Aorta (tissue), 5 donors: ENCODE data around the gene USP10. TPM values are rescaled to one million over a fixed set of nuclear protein-coding genes. Genes with fewer than 3 reads are reported as not detected.
A peak's percentile ranks its signal among the peaks of the same experiment; 100 is the strongest.

Experiments used
- ATAC-seq: fragments of 200-7000 bp; cut with Tn5 transposase; one replicate; pipeline ENCODE4 v1.9.1; 2022; ENCODE audit warnings: moderate library complexity; ENCODE audit not compliant: low FRiP score
- DNase-seq, 2 donors: peaks; one replicate each; pipeline ENCODE4 v3.0.0-alpha.2; 2020
- H3K27ac ChIP-seq, 2 donors: one replicate each; pipeline ENCODE4 v1.5.1; 2013; ENCODE audit warnings: low read length in 2 of 2, mild to moderate bottlenecking in 2 of 2, moderate library complexity in 2 of 2, control low read depth in 1 of 2, inconsistent platforms in 1 of 2, low read depth in 1 of 2
- H3K27me3 ChIP-seq, 2 donors: one replicate each; pipeline ENCODE4 v1.6.1; 2013; ENCODE audit warnings: control low read depth in 1 of 2, low read length in 1 of 2, mild to moderate bottlenecking in 1 of 2, moderate library complexity in 1 of 2; ENCODE audit not compliant: insufficient read depth in 2 of 2, control insufficient read depth in 1 of 2
- H3K36me3 ChIP-seq, 2 donors: one replicate each; pipeline ENCODE4 v1.6.1; 2013; ENCODE audit warnings: control low read depth in 1 of 2, low read length in 1 of 2, mild to moderate bottlenecking in 1 of 2; ENCODE audit not compliant: insufficient read depth in 2 of 2, control insufficient read depth in 1 of 2
- H3K4me1 ChIP-seq, 2 donors: one replicate each; pipeline ENCODE4 v1.6.1; 2013; ENCODE audit warnings: low read length in 2 of 2, control low read depth in 1 of 2, mild to moderate bottlenecking in 1 of 2, moderate library complexity in 1 of 2; ENCODE audit not compliant: insufficient read depth in 2 of 2, control insufficient read depth in 1 of 2
- H3K4me3 ChIP-seq, 2 donors: one replicate each; pipeline ENCODE4 v1.5.1; 2013; ENCODE audit warnings: low read length in 2 of 2, control low read depth in 1 of 2, mild to moderate bottlenecking in 1 of 2
- H3K9me3 ChIP-seq: one replicate; pipeline ENCODE4 v1.6.1; 2013; ENCODE audit warnings: mild to moderate bottlenecking, low read length; ENCODE audit not compliant: control insufficient read depth
- WGBS, 2 donors: extraction: QIAGEN DNeasy Blood & Tissue Kit; methylation state at CpG; one replicate each; pipeline ENCODE4 v1.1.7; 2013; 5-methylcytosine and 5-hydroxymethylcytosine counted together
- intact Hi-C, 2 donors: fragments of 100-400 bp; cut with DNase I; formaldehyde crosslinking; loops; one replicate each; pipeline versions ENCODE4 v1.14.2 to v1.15.0; 2022
- polyA plus RNA-seq, 2 donors: library from polyadenylated mRNA; stranded (reverse); fragments of 200-250 nt; gene quantifications; one replicate each; pipeline ENCODE4 v1.2.3, GENCODE V29; 2013
- total RNA-seq, 2 donors: library from RNA; stranded (reverse); fragmentation: NEBNext Ultra II Directional; extraction: Animal tissue kit (Norgen Biotek cat#: 25700); gene quantifications; one replicate each; pipeline ENCODE4 v1.2.1, GENCODE V29; 2021
- donor health status: healthy with polysubstance abuse.
- donor health status: Bipolar disorder and iron deficiency.
- donor health status: DM: no; HTN: no; CAD: no.
- donor health status: DM: no; HTN: no; CAD: no.
- donor health status: DM: yes; HTN: yes; CAD: no.

USP10 gene
- total and polyA plus RNA-seq, 4 donors: 14.0 to 59.4 (median 40.1) TPM

- no peak for DNase-seq
- intact Hi-C loops: no loop called here
- no peak overlapping the region for H3K4me3 ChIP-seq
- H3K27ac ChIP-seq: no peak overlapping the region
- 27 to 38% methylated on average over 11 of the region's 11 CpGs for WGBS, 2 donors
- H3K4me1 ChIP-seq: no peaks in the 10 kb centered on the region
- no peaks in the 10 kb centered on the region for H3K9me3 ChIP-seq
- H3K36me3 ChIP-seq: peaks cover 0 to 7% of the 10 kb centered on the region in 2 donors
- ATAC-seq: peak; percentile 13
- no peaks in the 10 kb centered on the region for H3K27me3 ChIP-seq
Observed at GRCh38 chr16:84658690-84659089, 41.1 kb upstream of the USP10 start.

GRCh38 chr16:84659656-84660300 lies 40.0 kb upstream of the USP10 start:
- Histone ChIP-seq H3K9me3 (no peaks in the 10 kb centered on the region), H3K27me3 (no peaks in the 10 kb centered on the region), H3K4me3 (no peak overlapping the region), H3K4me1 (no peaks in the 10 kb centered on the region), H3K36me3 (peaks cover 0 to 7% of the 10 kb centered on the region in 2 donors), H3K27ac (no peak overlapping the region)
- ATAC-seq (no peak), DNase-seq (peak in 1 of 2 donors; percentile 49)
- 96 to 98% methylated on average over 27 of the region's 27 CpGs for WGBS, 2 donors
- intact Hi-C loops: no loop called here

DNA sequence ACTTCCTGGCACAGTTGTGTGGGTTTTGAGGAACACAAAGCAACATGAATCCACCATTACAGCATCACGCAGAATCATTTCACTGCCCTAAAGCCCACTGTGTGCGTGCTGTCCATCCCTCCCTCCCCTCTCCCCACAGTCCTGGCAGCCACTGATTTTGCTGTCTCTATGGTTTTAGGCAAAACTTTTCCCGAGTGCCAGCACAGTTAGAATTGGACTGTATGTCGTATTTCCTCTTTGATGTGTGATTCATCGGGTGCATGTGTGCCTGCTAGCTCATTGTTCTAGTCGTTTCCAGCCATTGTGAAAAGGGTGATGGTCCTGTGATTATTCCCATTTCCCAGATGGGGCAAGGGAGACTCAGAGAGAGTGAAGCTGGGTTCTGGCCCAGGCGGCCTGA lies 38.8 kb upstream of the USP10 start:
- H3K27me3 ChIP-seq: no peaks in the 10 kb centered on the region
- no peak for ATAC-seq
- peak in 1 of 2 donors; percentile 33 for DNase-seq
- H3K9me3 ChIP-seq: no peaks in the 10 kb centered on the region
- intact Hi-C loops: no loop called here
- H3K36me3 ChIP-seq: peaks cover 0 to 7% of the 10 kb centered on the region in 2 donors
- no peak overlapping the region for H3K27ac ChIP-seq
- no peaks in the 10 kb centered on the region for H3K4me1 ChIP-seq
- no peak overlapping the region for H3K4me3 ChIP-seq
- WGBS, 2 donors: 46 to 62% methylated on average over 7 of the region's 7 CpGs

DNA sequence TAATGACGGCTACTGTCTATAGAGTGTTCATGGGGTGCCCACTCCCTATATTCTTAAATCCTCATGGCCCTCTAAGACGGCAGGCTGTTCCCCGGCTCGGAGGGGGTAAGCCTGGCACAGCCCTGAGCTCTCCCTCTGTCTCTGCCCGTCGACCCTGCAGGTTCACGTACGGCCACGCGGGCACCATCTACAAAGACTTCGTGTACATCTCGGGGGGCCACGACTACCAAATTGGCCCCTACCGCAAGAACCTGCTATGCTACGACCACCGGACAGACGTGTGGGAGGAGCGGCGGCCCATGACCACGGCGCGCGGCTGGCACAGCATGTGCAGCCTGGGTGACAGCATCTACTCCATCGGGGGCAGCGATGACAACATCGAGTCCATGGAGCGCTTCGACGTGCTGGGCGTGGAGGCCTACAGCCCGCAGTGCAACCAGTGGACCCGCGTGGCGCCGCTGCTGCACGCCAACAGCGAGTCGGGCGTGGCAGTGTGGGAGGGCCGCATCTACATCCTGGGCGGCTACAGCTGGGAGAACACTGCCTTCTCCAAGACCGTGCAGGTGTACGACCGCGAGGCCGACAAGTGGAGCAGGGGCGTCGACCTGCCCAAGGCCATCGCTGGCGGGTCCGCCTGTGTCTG lies 38.3 kb upstream of the USP10 start:
- intact Hi-C loops: no loop called here
- no peaks in the 10 kb centered on the region for H3K27me3 ChIP-seq
- 94 to 96% methylated on average over 44 to 51 of the region's 51 CpGs for WGBS, 2 donors
- H3K4me1 ChIP-seq: no peaks in the 10 kb centered on the region
- no peak for ATAC-seq
- no peaks in the 10 kb centered on the region for H3K9me3 ChIP-seq
- no peak for DNase-seq
- H3K27ac ChIP-seq: no peak overlapping the region
- peaks cover 0 to 7% of the 10 kb centered on the region in 2 donors for H3K36me3 ChIP-seq
- H3K4me3 ChIP-seq: no peak overlapping the region

GRCh38 chr16:84662471-84662870 lies 37.3 kb upstream of the USP10 start:
- intact Hi-C loops: no loop called here

GRCh38 chr16:84663433-84664101 lies 36.2 kb upstream of the USP10 start:
- H3K27ac ChIP-seq: no peak overlapping the region
- intact Hi-C loops: no loop called here
- H3K9me3 ChIP-seq: no peaks in the 10 kb centered on the region
- no peaks in the 10 kb centered on the region for H3K27me3 ChIP-seq
- peaks cover 0 to 5% of the 10 kb centered on the region in 2 donors for H3K36me3 ChIP-seq
- DNase-seq (no peak), ATAC-seq (no peak)
- H3K4me3 ChIP-seq: no peak overlapping the region
- WGBS, 2 donors: 67 to 76% methylated on average over 9 of the region's 9 CpGs
- H3K4me1 ChIP-seq: no peaks in the 10 kb centered on the region

More at GRCh38 chr16:84662471-84662870, 37.3 kb upstream of the USP10 start:
- Histone ChIP-seq H3K4me3 (no peak overlapping the region), H3K27me3 (no peaks in the 10 kb centered on the region), H3K9me3 (no peaks in the 10 kb centered on the region), H3K4me1 (no peaks in the 10 kb centered on the region), H3K36me3 (peaks cover 0 to 4% of the 10 kb centered on the region in 2 donors), H3K27ac (no peak overlapping the region)
- WGBS, 2 donors: 92 to 93% methylated on average over 9 of the region's 9 CpGs
- DNase-seq: no peak
- ATAC-seq: no peak

DNA sequence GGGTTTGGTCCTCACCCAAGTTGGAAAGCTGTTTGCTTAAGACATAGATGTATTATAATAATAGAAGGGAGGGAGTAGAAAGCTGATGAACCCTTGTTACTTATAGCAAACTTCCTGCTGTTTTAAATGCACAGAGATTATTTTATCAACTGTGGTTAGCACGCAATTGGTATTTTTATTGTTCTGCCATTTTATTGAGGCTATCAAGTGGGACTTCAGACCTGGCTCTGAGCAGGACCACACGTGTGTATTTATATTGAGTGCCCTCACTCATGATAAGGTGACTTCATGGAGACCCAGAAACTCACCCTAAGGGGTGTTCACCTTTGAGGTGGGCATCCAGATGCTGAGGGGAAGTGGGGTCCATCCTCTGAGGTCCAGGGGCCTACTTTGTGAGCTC lies 34.4 kb upstream of the USP10 start:
- Histone ChIP-seq H3K36me3 (peaks cover 0 to 5% of the 10 kb centered on the region in 2 donors), H3K9me3 (no peaks in the 10 kb centered on the region), H3K27me3 (no peaks in the 10 kb centered on the region), H3K4me3 (no peak overlapping the region), H3K27ac (no peak overlapping the region), H3K4me1 (no peaks in the 10 kb centered on the region)
- DNase-seq (no peak), ATAC-seq (no peak)
- 79 to 83% methylated on average over 2 of the region's 2 CpGs for WGBS, 2 donors
- intact Hi-C loops: no loop called here

DNA sequence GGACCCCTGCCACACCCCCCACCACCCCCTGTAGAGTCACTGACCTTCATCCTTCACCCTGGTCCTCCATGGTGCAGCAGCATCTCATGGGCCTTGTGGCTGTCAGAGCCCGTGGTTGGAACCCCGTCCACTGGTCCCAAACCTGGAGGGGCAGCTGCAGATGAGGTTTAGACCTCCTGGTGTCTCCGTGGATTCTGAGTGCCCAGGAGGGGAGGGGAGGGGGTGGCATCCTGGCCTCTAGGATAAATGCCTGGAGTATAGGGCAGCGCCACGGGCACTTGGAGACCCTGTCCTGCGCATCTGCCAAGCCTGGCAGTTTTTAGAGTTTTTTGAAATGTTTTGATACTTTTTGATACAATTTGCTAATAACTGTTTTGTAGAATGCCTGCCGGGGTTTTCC lies 34.0 kb upstream of the USP10 start:
- no peak overlapping the region for H3K4me3 ChIP-seq
- intact Hi-C loops: no loop called here
- ATAC-seq (no peak), DNase-seq (no peak)
- H3K4me1 ChIP-seq: no peaks in the 10 kb centered on the region
- 90 to 93% methylated on average over 7 of the region's 7 CpGs for WGBS, 2 donors
- no peaks in the 10 kb centered on the region for H3K9me3 ChIP-seq
- no peaks in the 10 kb centered on the region for H3K27me3 ChIP-seq
- no peak overlapping the region for H3K27ac ChIP-seq
- peaks cover 0 to 5% of the 10 kb centered on the region in 2 donors for H3K36me3 ChIP-seq
